ENCODE results near the gene SYNE1.
"Not testable (repeated sequence)": the region's sequence is repeated elsewhere in the genome, so short reads cannot be mapped to it uniquely, and the experiment has no call there.

The SYNE1 gene

GRCh38 chr6:152484806-152485205, 152.4 kb downstream of the SYNE1 start:
- no peak for DNase-seq

GRCh38 chr6:152482289-152482688, 154.9 kb downstream of the SYNE1 start:
- no peak for DNase-seq

GRCh38 chr6:152478377-152479010, 158.7 kb downstream of the SYNE1 start:
- DNase-seq, result no peak

- no peak for DNase-seq
Observed at GRCh38 chr6:152474354-152474753, 162.8 kb downstream of the SYNE1 start.

- no peak for DNase-seq
Observed at GRCh38 chr6:152472325-152472724, 164.8 kb downstream of the SYNE1 start.

GRCh38 chr6:152471456-152472265, 165.5 kb downstream of the SYNE1 start:
- DNase-seq, result no peak

GRCh38 chr6:152463164-152463563, 174.0 kb downstream of the SYNE1 start:
- DNase-seq, result no peak

GRCh38 chr6:152462716-152463115, 174.4 kb downstream of the SYNE1 start:
- no peak for DNase-seq

GRCh38 chr6:152461556-152461955, 175.6 kb downstream of the SYNE1 start:
- no peak for DNase-seq

- no peak for DNase-seq
Observed at GRCh38 chr6:152458648-152459644, 178.2 kb downstream of the SYNE1 start.

- DNase-seq, result no peak
Observed at GRCh38 chr6:152457949-152458624, 179.1 kb downstream of the SYNE1 start.

- no peak for DNase-seq
Observed at GRCh38 chr6:152454003-152454402, 183.2 kb downstream of the SYNE1 start.

- DNase-seq, result no peak
Observed at GRCh38 chr6:152453421-152453820, 183.7 kb downstream of the SYNE1 start.

- no peak for DNase-seq
Observed at GRCh38 chr6:152452639-152453038, 184.5 kb downstream of the SYNE1 start.

GRCh38 chr6:152450519-152450918, 186.6 kb downstream of the SYNE1 start:
- no peak for DNase-seq

- no peak for DNase-seq
Observed at GRCh38 chr6:152441902-152442301, 195.3 kb downstream of the SYNE1 start.

GRCh38 chr6:152435816-152436215, 201.3 kb downstream of the SYNE1 start:
- no peak for DNase-seq

GRCh38 chr6:152432758-152433157, 204.4 kb downstream of the SYNE1 start:
- DNase-seq, result no peak

- DNase-seq, result no peak
Observed at GRCh38 chr6:152428126-152428525, 209.0 kb downstream of the SYNE1 start.

- no peak for DNase-seq
Observed at GRCh38 chr6:152426276-152426675, 210.9 kb downstream of the SYNE1 start.

GRCh38 chr6:152423216-152424103, 213.7 kb downstream of the SYNE1 start:
- DNase-seq, result no peak

GRCh38 chr6:152421496-152421895, 215.7 kb downstream of the SYNE1 start:
- DNase-seq, result not testable (repeated sequence)

All from right hindlimb (tissue), 1 donor.